MM.1S (cell line): ENCODE results near the gene CDYL2.

Experiments used
- CTCF ChIP-seq: fragments of 300-600 bp; sonication (generic); IDR thresholded peaks from 2 replicates; pipeline ENCODE4 v1.5.1; 2016; ENCODE audit warnings: antibody characterized with exemption, low read length, mixed read lengths
- EZH2 ChIP-seq: fragments of 300-600 bp; sonication (generic); optimal IDR thresholded peaks from 2 replicates; pipeline ENCODE3; 2017; ENCODE audit warnings: low read depth, mild to moderate bottlenecking, antibody characterized with exemption, low read length, mixed read lengths
- EZH2phosphoT487 ChIP-seq: fragments of 300-600 bp; sonication (generic); IDR thresholded peaks from 2 replicates; pipeline ENCODE4 v1.6.1; 2018; ENCODE audit warnings: antibody characterized with exemption, low read length

GRCh38 chr16:80664786-80665185 is 139.6 kb downstream of the CDYL2 start:
- TF ChIP-seq CTCF (no peak), EZH2phosphoT487 (no peak), EZH2 (no peak)
